CD14-positive monocyte (primary cell): ENCODE results near the gene C22orf15. TPM values are rescaled to one million over a fixed set of nuclear protein-coding genes. Genes with fewer than 3 reads are reported as not detected.

ENCODE experiments used
- DNase-seq, 3 donors: peaks; one replicate each; pipeline ENCODE4 v3.0.0-alpha.2; 2011 to 2022
- H2AFZ ChIP-seq: 2 replicates; pipeline ENCODE4 v1.6.0; 2012; ENCODE audit warnings: mild to moderate bottlenecking, low read depth, low read length, inconsistent platforms; ENCODE audit not compliant: insufficient read depth, poor library complexity, severe bottlenecking
- H3K27ac ChIP-seq, 2 donors: 1 replicate in 1 of 2; 2 replicates in 1 of 2; pipeline ENCODE4 v1.5.1; 2012 to 2013; ENCODE audit warnings: low read length in 2 of 2, control low read depth in 1 of 2, inconsistent platforms in 1 of 2, low read depth in 1 of 2, mild to moderate bottlenecking in 1 of 2
- H3K27me3 ChIP-seq, 2 donors: one replicate each; pipeline versions ENCODE4 v1.6.0 to v1.6.1; 2011 to 2013; ENCODE audit warnings: low read length in 2 of 2; ENCODE audit not compliant: control insufficient read depth in 2 of 2, insufficient read depth in 2 of 2
- H3K36me3 ChIP-seq, 2 donors: replicated peaks in 1 of 2; 1 replicate in 1 of 2; 2 replicates in 1 of 2; pipeline versions ENCODE4 v1.5.1 to v1.6.1; 2012 to 2013; ENCODE audit warnings: low read length in 2 of 2, control low read depth in 1 of 2, inconsistent platforms in 1 of 2, mild to moderate bottlenecking in 1 of 2; ENCODE audit not compliant: insufficient read depth in 2 of 2, control insufficient read depth in 1 of 2
- H3K4me1 ChIP-seq, 2 donors: 1 replicate in 1 of 2; 2 replicates in 1 of 2; pipeline versions ENCODE4 v1.5.1 to v1.6.1; 2012 to 2013; ENCODE audit warnings: low read length in 2 of 2, control low read depth in 1 of 2, inconsistent platforms in 1 of 2, mild to moderate bottlenecking in 1 of 2, moderate library complexity in 1 of 2; ENCODE audit not compliant: insufficient read depth in 2 of 2, control insufficient read depth in 1 of 2
- H3K4me2 ChIP-seq: replicated peaks from 2 replicates; pipeline ENCODE3; 2012; ENCODE audit warnings: low read length, moderate library complexity, mild to moderate bottlenecking; ENCODE audit not compliant: poor library complexity, severe bottlenecking; ENCODE audit errors: extremely low read depth
- H3K4me3 ChIP-seq, 3 experiments: fragments of 200-600 bp in 1 of 3; sonication (generic) in 1 of 3; replicated peaks in 1 of 3; 1 replicate in 2 of 3; 2 replicates in 1 of 3; pipeline ENCODE4 v1.5.1; 2011 to 2013; ENCODE audit warnings: low read length in 3 of 3, mild to moderate bottlenecking in 3 of 3, control low read depth in 2 of 3, low read depth in 2 of 3, inconsistent platforms in 1 of 3, moderate library complexity in 1 of 3
- H3K79me2 ChIP-seq: 2 replicates; pipeline ENCODE4 v1.6.0; 2012; ENCODE audit warnings: mild to moderate bottlenecking, control low read depth, inconsistent platforms, low read length, moderate library complexity; ENCODE audit not compliant: insufficient read depth
- H3K9ac ChIP-seq: 2 replicates; pipeline ENCODE4 v1.6.0; 2017; ENCODE audit warnings: low read length, mild to moderate bottlenecking; ENCODE audit not compliant: insufficient read depth, poor library complexity, severe bottlenecking
- H3K9me3 ChIP-seq, 2 donors: replicated peaks in 1 of 2; 1 replicate in 1 of 2; 2 replicates in 1 of 2; pipeline versions ENCODE4 v1.5.1 to v1.6.1; 2012 to 2013; ENCODE audit warnings: low read length in 2 of 2, control low read depth in 1 of 2; ENCODE audit not compliant: control insufficient read depth in 1 of 2, insufficient read depth in 1 of 2
- H4K20me1 ChIP-seq: 2 replicates; pipeline ENCODE4 v1.6.0; 2012; ENCODE audit warnings: mild to moderate bottlenecking, low read length, control low read depth, moderate library complexity; ENCODE audit not compliant: insufficient read depth
- H3K27ac Mint-ChIP-seq, 7 donors: one replicate each; pipeline ENCODE4 v1.8.0; 2020; ENCODE audit warnings: mild to moderate bottlenecking in 7 of 7, mixed read lengths in 7 of 7, moderate library complexity in 6 of 7, inconsistent platforms in 2 of 7
- H3K27me3 Mint-ChIP-seq, 3 donors: one replicate each; pipeline ENCODE4 v1.8.0; 2021 to 2022; ENCODE audit warnings: low read depth in 3 of 3, mild to moderate bottlenecking in 3 of 3, mixed read lengths in 3 of 3, moderate library complexity in 3 of 3, inconsistent platforms in 1 of 3
- H3K36me3 Mint-ChIP-seq, 2 donors: one replicate each; pipeline ENCODE4 v1.8.0; 2020; ENCODE audit warnings: mixed read lengths in 2 of 2, inconsistent platforms in 1 of 2, mild to moderate bottlenecking in 1 of 2
- H3K4me1 Mint-ChIP-seq: one replicate; pipeline ENCODE4 v1.8.0; 2020; ENCODE audit warnings: mild to moderate bottlenecking, mixed read lengths
- H3K4me3 Mint-ChIP-seq, 2 donors: one replicate each; pipeline ENCODE4 v1.8.0; 2020; ENCODE audit warnings: mild to moderate bottlenecking in 2 of 2, mixed read lengths in 2 of 2, moderate library complexity in 1 of 2
- H3K9me3 Mint-ChIP-seq, 7 donors: one replicate each; pipeline ENCODE4 v1.8.0; 2020 to 2022; ENCODE audit warnings: mixed read lengths in 7 of 7, mild to moderate bottlenecking in 6 of 7, moderate library complexity in 6 of 7, inconsistent platforms in 2 of 7
- WGBS: methylation state at CpG from one replicate; pipeline ENCODE4 v1.1.5; 2013; ENCODE audit warnings: missing lambda C conversion rate; ENCODE audit not compliant: insufficient coverage; 5-methylcytosine and 5-hydroxymethylcytosine counted together
- intact Hi-C, 2 donors: fragments of 100-400 bp; cut with micrococcal nuclease; formaldehyde crosslinking; loops; one replicate each; pipeline versions ENCODE4 v1.15.0 to v1.15.1; 2023
- polyA plus RNA-seq, 3 donors: library from polyadenylated mRNA; depleted of rRNA in 1 of 3; unstranded in 2 of 3; stranded (reverse) in 1 of 3; fragments of 300-500 nt in 2 of 3; fragments of >200 nt in 1 of 3; fragmentation: Illumina TruSeq in 2 of 3; gene quantifications; 1 replicate in 2 of 3; 2 replicates in 1 of 3; pipeline ENCODE4 v1.2.3, GENCODE V29; 2012 to 2021
- TF ChIP-seq, protein P1 (sequence below): fragments of 200-600 bp; IDR thresholded peaks from one replicate; pipeline ENCODE4 v1.8.0; 2022; ENCODE audit warnings: antibody characterized with exemption, mild to moderate bottlenecking

Gene C22orf15
- polyA plus RNA-seq, 3 donors: 0.29 TPM; not detected in 2

- Mint-ChIP-seq H3K27ac (peak overlapping the region in 1 of 7 donors; percentile 46), H3K36me3 (peaks cover 11 to 16% of the 10 kb centered on the region in 2 donors), H3K27me3 (peaks cover 25 to 28% (median 25%) of the 10 kb centered on the region in 3 donors), H3K4me3 (no peak overlapping the region), H3K4me1 (peaks cover 28% of the 10 kb centered on the region), H3K9me3 (peaks cover 0 to 6% (median 3%) of the 10 kb centered on the region in 7 donors)
- H3K79me2 ChIP-seq: peaks cover 10% of the 10 kb centered on the region
- TF ChIP-seq, protein P1, sequence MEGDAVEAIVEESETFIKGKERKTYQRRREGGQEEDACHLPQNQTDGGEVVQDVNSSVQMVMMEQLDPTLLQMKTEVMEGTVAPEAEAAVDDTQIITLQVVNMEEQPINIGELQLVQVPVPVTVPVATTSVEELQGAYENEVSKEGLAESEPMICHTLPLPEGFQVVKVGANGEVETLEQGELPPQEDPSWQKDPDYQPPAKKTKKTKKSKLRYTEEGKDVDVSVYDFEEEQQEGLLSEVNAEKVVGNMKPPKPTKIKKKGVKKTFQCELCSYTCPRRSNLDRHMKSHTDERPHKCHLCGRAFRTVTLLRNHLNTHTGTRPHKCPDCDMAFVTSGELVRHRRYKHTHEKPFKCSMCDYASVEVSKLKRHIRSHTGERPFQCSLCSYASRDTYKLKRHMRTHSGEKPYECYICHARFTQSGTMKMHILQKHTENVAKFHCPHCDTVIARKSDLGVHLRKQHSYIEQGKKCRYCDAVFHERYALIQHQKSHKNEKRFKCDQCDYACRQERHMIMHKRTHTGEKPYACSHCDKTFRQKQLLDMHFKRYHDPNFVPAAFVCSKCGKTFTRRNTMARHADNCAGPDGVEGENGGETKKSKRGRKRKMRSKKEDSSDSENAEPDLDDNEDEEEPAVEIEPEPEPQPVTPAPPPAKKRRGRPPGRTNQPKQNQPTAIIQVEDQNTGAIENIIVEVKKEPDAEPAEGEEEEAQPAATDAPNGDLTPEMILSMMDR: no peak
- H4K20me1 ChIP-seq: no peaks in the 10 kb centered on the region
- no peak overlapping the region for H3K9ac ChIP-seq
- H3K36me3 ChIP-seq: peaks cover 0 to 14% of the 10 kb centered on the region in 2 donors
- no peak overlapping the region for H3K27ac ChIP-seq
- H3K4me3 ChIP-seq: no peak overlapping the region
- no peak for DNase-seq
- peaks cover 7 to 23% of the 10 kb centered on the region in 2 donors for H3K27me3 ChIP-seq
- H3K9me3 ChIP-seq: no peaks in the 10 kb centered on the region
- WGBS: 52% methylated on average over 4 of the region's 6 CpGs
- no peak overlapping the region for H3K4me2 ChIP-seq
- peaks cover 25 to 42% of the 10 kb centered on the region in 2 donors for H3K4me1 ChIP-seq
- intact Hi-C loops: loop anchor here (2.0 kb wide), 1 partner anchor 79 kb away; no protein-coding TSS in a partner anchor
- H2AFZ ChIP-seq: no peak overlapping the region
These were observed 6.7 kb downstream of the C22orf15 start for GRCh38 chr22:23769321-23769965.

DNA sequence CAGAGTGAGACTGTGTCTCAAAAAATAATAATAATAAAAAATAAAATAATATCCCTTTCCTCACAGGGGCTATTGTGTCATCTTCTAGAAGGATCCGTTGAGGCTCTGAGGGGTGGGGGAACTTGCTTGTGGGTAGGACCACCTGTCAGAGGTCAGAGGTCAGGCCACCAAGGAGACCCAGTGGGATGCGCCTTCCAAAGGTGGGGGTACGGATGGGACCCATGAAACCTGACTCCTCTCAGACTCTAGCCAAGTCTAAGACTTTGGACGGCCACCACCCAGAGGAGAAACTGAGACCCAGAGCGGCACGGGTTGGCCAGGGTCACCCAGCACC lies 9.5 kb downstream of the C22orf15 start:
- Histone ChIP-seq H4K20me1 (no peaks in the 10 kb centered on the region), H3K27me3 (peaks cover 7 to 23% of the 10 kb centered on the region in 2 donors), H3K79me2 (peaks cover 7% of the 10 kb centered on the region), H3K9ac (no peak overlapping the region), H3K27ac (no peak overlapping the region), H3K4me2 (peak overlapping the region; percentile 79), H3K9me3 (no peaks in the 10 kb centered on the region), H3K36me3 (no peaks in the 10 kb centered on the region), H3K4me3 (peak overlapping the region in 1 of 3 experiments; percentile 56), H3K4me1 (peaks cover 17 to 30% of the 10 kb centered on the region in 2 donors), H2AFZ (no peak overlapping the region)
- intact Hi-C loops: no loop called here
- WGBS: 25% methylated on average over 4 of the region's 6 CpGs
- Mint-ChIP-seq H3K27me3 (peaks cover 30 to 33% (median 31%) of the 10 kb centered on the region in 3 donors), H3K27ac (no peak overlapping the region), H3K9me3 (peaks cover 0 to 6% (median 3%) of the 10 kb centered on the region in 7 donors), H3K4me1 (peaks cover 10% of the 10 kb centered on the region), H3K36me3 (peaks cover 0 to 5% of the 10 kb centered on the region in 2 donors), H3K4me3 (peak overlapping the region; percentile 62 to 86)
- TF ChIP-seq, protein P1: no peak
- DNase-seq: no peak
